Gastrocnemius medialis (tissue), 4 donors: ENCODE data around the gene LMAN2.

Experiments
- CTCF ChIP-seq, 5 experiments: fragments of 450-650 bp in 3 of 5; fragments of 200-600 bp in 2 of 5; sonication (generic) in 2 of 5; IDR thresholded peaks in 4 of 5; conservative IDR thresholded peaks in 1 of 5; 1 replicate in 4 of 5; 2 replicates in 1 of 5; pipeline ENCODE4 v1.5.1; 2016 to 2019; ENCODE audit warnings: antibody characterized with exemption in 5 of 5, mild to moderate bottlenecking in 3 of 5, moderate library complexity in 3 of 5
- POLR2A ChIP-seq, 2 donors: fragments of 450-650 bp; IDR thresholded peaks; one replicate each; pipeline ENCODE4 v1.6.1; 2017; ENCODE audit warnings: antibody characterized with exemption in 2 of 2, mild to moderate bottlenecking in 2 of 2, moderate library complexity in 2 of 2

- TF ChIP-seq CTCF (IDR thresholded peaks at IDR 0.05 in 4 of 5, conservative IDR thresholded peaks at IDR 0.05 in 1 of 5) = no peak
- TF ChIP-seq POLR2A (IDR thresholded peaks at IDR 0.05) = no peak
Measured at GRCh38 chr5:177358370-177358819, 6.9 kb upstream of the LMAN2 start.
